Loucy (cell line): ENCODE results near the gene SLC25A13.

ENCODE experiments used
- H2AFZ ChIP-seq: fragments of 200-600 bp; sonication (generic); 2 replicates; pipeline ENCODE4 v1.6.0; 2016; ENCODE audit warnings: antibody characterized with exemption, mild to moderate bottlenecking, low read length, moderate library complexity
- H3F3A ChIP-seq: fragments of 200-600 bp; 2 replicates; pipeline ENCODE4 v1.6.0; 2016; ENCODE audit warnings: antibody characterized with exemption, low read depth, mild to moderate bottlenecking
- H3K27me3 ChIP-seq: fragments of 200-600 bp; sonication (generic); 2 replicates; pipeline ENCODE4 v1.6.1; 2014; ENCODE audit warnings: low read length, mild to moderate bottlenecking; ENCODE audit not compliant: insufficient read depth, poor library complexity, severe bottlenecking
- H3K36me3 ChIP-seq: fragments of 200-600 bp; sonication (generic); 2 replicates; pipeline ENCODE4 v1.6.1; 2016; ENCODE audit warnings: low read length; ENCODE audit not compliant: insufficient read depth
- H3K4me1 ChIP-seq: fragments of 200-600 bp; sonication (generic); 2 replicates; pipeline ENCODE4 v1.5.1; 2014; ENCODE audit warnings: low read length, mild to moderate bottlenecking; ENCODE audit not compliant: insufficient read depth, poor library complexity, severe bottlenecking
- H3K4me2 ChIP-seq: fragments of 200-600 bp; sonication (generic); 2 replicates; pipeline ENCODE4 v1.6.0; 2014; ENCODE audit warnings: antibody characterized with exemption, low read length, low read depth, mild to moderate bottlenecking; ENCODE audit not compliant: poor library complexity, severe bottlenecking
- H3K4me3 ChIP-seq: fragments of 200-600 bp; sonication (generic); 2 replicates; pipeline ENCODE4 v1.5.1; 2014; ENCODE audit warnings: low read length, mild to moderate bottlenecking, mixed read lengths; ENCODE audit not compliant: poor library complexity, severe bottlenecking
- H3K79me2 ChIP-seq: fragments of 200-600 bp; sonication (generic); 2 replicates; pipeline ENCODE4 v1.6.1; 2014; ENCODE audit warnings: low read length; ENCODE audit not compliant: insufficient read depth
- H3K9ac ChIP-seq: fragments of 200-600 bp; sonication (generic); 2 replicates; pipeline ENCODE4 v1.6.0; 2014; ENCODE audit warnings: mild to moderate bottlenecking, low read depth, low read length, moderate library complexity; ENCODE audit not compliant: poor library complexity, severe bottlenecking
- H3K9me2 ChIP-seq: fragments of 200-600 bp; sonication (generic); replicated peaks from 2 replicates; pipeline ENCODE4 v1.6.1; 2016; ENCODE audit warnings: low read depth, low read length, mixed read lengths
- H3K9me3 ChIP-seq: fragments of 200-600 bp; sonication (generic); 2 replicates; pipeline ENCODE4 v1.6.1; 2014; ENCODE audit warnings: mild to moderate bottlenecking, antibody characterized with exemption, low read length, low read depth; ENCODE audit not compliant: insufficient read depth
- H4K20me1 ChIP-seq: fragments of 200-600 bp; sonication (generic); 2 replicates; pipeline ENCODE4 v1.6.0; 2014; ENCODE audit warnings: antibody characterized with exemption, low read length, mild to moderate bottlenecking; ENCODE audit not compliant: insufficient read depth, poor library complexity, severe bottlenecking
- EZH2phosphoT487 ChIP-seq: fragments of 200-600 bp; IDR thresholded peaks from 2 replicates; pipeline ENCODE4 v1.6.1; 2018; ENCODE audit warnings: antibody characterized with exemption, mild to moderate bottlenecking, moderate library complexity, borderline replicate concordance
- TF ChIP-seq, protein P1 (sequence below): fragments of 200-600 bp; sonication (generic); conservative IDR thresholded peaks from 2 replicates; pipeline ENCODE4 v1.5.1; 2014; ENCODE audit warnings: mild to moderate bottlenecking, antibody characterized with exemption, low read length

The SLC25A13 gene

DNA sequence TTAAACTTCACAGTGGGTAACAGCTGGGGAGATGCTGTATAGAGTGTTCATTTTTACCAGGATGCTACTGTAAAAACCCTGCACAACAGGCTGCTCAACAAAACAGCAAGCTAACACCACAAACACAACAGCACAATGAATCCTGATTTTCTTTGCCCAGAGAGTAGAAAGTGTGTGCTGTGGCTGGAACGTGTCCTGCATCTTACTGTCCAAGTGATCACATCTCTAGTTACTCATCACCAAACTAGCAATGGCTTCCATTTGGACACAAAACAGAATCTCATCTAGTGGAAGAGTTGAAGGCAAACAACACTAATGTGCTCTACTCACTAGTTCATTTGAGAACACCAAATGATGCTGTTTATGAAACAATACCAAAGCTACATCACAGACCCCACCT, 121.2 kb downstream of the SLC25A13 start:
- no peak overlapping the region for H2AFZ ChIP-seq
- no peak overlapping the region for H3K9ac ChIP-seq
- H4K20me1 ChIP-seq = no peaks in the 10 kb centered on the region
- H3K27me3 ChIP-seq = no peaks in the 10 kb centered on the region
- H3K4me2 ChIP-seq = no peak overlapping the region
- H3K4me3 ChIP-seq = no peak overlapping the region
- no peaks in the 10 kb centered on the region for H3K79me2 ChIP-seq
- no peaks in the 10 kb centered on the region for H3K9me3 ChIP-seq
- TF ChIP-seq, protein P1, sequence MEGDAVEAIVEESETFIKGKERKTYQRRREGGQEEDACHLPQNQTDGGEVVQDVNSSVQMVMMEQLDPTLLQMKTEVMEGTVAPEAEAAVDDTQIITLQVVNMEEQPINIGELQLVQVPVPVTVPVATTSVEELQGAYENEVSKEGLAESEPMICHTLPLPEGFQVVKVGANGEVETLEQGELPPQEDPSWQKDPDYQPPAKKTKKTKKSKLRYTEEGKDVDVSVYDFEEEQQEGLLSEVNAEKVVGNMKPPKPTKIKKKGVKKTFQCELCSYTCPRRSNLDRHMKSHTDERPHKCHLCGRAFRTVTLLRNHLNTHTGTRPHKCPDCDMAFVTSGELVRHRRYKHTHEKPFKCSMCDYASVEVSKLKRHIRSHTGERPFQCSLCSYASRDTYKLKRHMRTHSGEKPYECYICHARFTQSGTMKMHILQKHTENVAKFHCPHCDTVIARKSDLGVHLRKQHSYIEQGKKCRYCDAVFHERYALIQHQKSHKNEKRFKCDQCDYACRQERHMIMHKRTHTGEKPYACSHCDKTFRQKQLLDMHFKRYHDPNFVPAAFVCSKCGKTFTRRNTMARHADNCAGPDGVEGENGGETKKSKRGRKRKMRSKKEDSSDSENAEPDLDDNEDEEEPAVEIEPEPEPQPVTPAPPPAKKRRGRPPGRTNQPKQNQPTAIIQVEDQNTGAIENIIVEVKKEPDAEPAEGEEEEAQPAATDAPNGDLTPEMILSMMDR = no peak
- no peak for TF ChIP-seq EZH2phosphoT487
- peaks cover 4% of the 10 kb centered on the region; the same call in 1 of the 2 replicates for H3K36me3 ChIP-seq
- no peaks in the 10 kb centered on the region for H3K4me1 ChIP-seq
- H3F3A ChIP-seq = no peaks in the 10 kb centered on the region
- H3K9me2 ChIP-seq = no peaks in the 10 kb centered on the region

DNA sequence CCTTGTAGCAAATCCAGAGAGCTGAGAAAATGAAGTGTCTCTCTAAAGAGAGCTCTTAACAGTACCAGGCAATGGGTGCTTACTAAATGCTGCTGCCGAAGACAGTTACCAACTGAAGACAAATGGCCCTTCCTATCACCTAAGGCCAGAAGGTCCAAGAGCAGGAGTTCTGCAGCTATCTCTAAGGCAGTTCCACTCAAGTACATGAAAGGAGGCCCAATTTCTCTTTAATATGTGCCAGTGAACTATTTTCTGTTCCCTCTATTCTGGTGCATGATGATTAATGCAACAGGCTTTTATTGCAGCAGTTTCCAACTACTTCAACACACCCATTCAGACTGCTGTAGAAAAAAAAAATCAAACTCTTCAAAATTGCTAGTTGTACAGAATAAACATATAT, 122.5 kb downstream of the SLC25A13 start:
- Histone ChIP-seq H3K79me2 (no peaks in the 10 kb centered on the region), H4K20me1 (no peaks in the 10 kb centered on the region), H3K4me3 (no peak overlapping the region), H3F3A (no peaks in the 10 kb centered on the region), H3K4me1 (no peaks in the 10 kb centered on the region), H3K36me3 (no peaks in the 10 kb centered on the region), H3K27me3 (no peaks in the 10 kb centered on the region), H3K4me2 (no peak overlapping the region), H3K9me2 (no peaks in the 10 kb centered on the region), H3K9ac (no peak overlapping the region), H2AFZ (no peak overlapping the region), H3K9me3 (no peaks in the 10 kb centered on the region)
- TF ChIP-seq EZH2phosphoT487 = no peak

DNA sequence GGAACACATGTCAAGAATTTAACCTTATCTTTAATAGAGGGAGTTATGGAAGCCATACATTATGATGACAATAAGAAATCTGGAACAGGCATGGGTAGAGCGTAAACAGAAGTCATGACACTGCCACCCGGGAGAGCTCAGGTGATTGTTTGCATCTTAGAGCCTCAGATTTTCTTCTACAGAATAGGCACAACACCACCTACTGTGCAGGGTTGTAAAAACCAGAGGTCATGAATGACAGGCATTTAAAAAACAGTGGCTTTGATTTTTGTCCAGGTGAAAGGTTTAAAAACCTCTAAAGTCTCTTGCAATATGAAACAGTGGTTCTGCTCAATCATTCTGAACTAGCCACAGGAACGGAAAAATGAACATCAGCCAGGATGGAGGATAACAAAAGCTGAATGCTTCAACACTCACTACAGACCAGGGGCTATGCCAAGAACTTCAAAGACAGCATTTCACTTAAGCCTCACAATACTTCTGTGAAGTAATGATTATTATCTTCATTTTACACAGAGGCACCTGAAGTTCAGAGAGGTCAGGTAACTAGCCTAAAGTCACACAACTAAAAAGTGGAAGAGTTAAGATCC, 123.8 kb downstream of the SLC25A13 start:
- Histone ChIP-seq H3F3A (no peaks in the 10 kb centered on the region), H3K9me2 (no peaks in the 10 kb centered on the region), H3K9ac (no peak overlapping the region), H2AFZ (no peak overlapping the region), H3K9me3 (no peaks in the 10 kb centered on the region), H3K79me2 (no peaks in the 10 kb centered on the region), H3K36me3 (0 out of 2 replicates have a peak, but pooled peaks cover 1% of the 10 kb centered on the region), H3K4me1 (no peaks in the 10 kb centered on the region), H3K4me2 (no peak overlapping the region), H4K20me1 (no peaks in the 10 kb centered on the region), H3K27me3 (no peaks in the 10 kb centered on the region), H3K4me3 (no peak overlapping the region)
- TF ChIP-seq, protein P1 = no peak
- no peak for TF ChIP-seq EZH2phosphoT487

DNA sequence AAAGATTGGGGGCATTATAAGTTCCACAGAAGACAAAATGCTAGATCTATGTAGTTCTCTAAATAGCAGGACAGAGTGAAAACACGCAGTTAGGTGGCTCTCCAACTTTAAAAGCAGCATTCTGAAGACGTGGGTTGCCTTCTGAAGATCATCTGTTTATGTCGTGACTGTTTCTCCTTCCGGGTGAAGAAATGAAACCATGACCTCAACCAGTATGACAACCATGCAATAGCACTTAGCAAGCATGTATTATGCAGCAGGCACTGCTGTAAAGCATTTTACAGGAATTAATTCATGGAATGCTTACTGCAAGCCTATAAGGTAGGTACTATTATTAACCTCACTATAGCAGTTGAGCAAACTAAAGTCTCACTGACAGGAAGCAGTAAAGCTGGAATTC, 125.2 kb downstream of the SLC25A13 start:
- peaks cover 15% of the 10 kb centered on the region; the same call in 1 of the 2 replicates for H3K36me3 ChIP-seq
- H3F3A ChIP-seq = no peaks in the 10 kb centered on the region
- no peaks in the 10 kb centered on the region for H3K27me3 ChIP-seq
- no peak overlapping the region for H2AFZ ChIP-seq
- H3K4me2 ChIP-seq = no peak overlapping the region
- no peak overlapping the region for H3K9ac ChIP-seq
- H3K9me2 ChIP-seq = no peaks in the 10 kb centered on the region
- no peak for TF ChIP-seq EZH2phosphoT487
- TF ChIP-seq, protein P1 = no peak
- no peak overlapping the region for H3K4me3 ChIP-seq
- H3K79me2 ChIP-seq = no peaks in the 10 kb centered on the region
- no peaks in the 10 kb centered on the region for H4K20me1 ChIP-seq
- no peaks in the 10 kb centered on the region for H3K9me3 ChIP-seq
- H3K4me1 ChIP-seq = no peaks in the 10 kb centered on the region
